Activated CD4-positive, alpha-beta T cell treated with anti-CD3 and anti-CD28 coated beads, Interleukin-2, amount 50 U/mL, for 24 hours (primary cell): ENCODE results near the gene OVAAL.
A peak's percentile ranks its signal among the peaks of the same experiment; 100 is the strongest.

Experiments
- DNase-seq, 2 donors: peaks; one replicate each; pipeline ENCODE4 v3.0.0-alpha.2; 2020; ENCODE audit warnings: low read depth in 1 of 2, low spot score in 1 of 2

OVAAL gene

DNA sequence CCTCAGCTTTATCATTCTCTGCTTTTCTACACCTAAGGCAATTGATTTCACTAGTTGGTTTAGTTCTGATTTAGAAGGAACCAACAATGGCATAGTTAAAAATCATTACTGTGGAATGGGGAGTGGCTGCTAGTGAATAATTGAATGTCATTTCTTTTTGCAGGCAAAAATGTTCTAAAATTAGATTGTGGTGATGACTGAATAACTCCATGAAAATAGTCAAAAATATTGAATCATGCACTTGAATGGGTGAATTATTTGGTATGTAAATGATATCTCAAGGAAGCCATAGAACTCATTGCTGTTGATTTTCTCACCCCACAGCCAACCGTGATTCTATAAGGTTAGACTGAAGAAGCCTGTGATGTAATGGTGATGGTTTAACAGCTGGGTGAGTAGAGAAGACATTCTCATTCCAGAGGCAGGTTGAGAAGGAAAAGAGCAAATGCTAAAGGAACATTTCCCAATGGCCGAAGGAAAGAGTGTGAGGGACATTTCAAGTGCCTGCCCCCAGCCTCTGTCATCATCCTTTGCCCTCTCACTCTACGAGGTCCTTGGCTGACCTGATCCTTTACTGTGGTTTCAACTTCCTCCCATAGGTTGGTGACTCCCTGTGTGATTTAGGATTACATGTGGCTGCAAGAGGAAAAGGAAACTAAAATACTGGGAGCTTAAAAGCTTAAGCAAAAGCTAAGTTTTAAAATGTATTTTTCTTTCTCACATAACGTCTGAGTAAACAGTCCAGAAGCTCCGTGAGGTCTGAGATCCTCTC, 12.5 kb downstream of the OVAAL start:
- no peak for DNase-seq

DNA sequence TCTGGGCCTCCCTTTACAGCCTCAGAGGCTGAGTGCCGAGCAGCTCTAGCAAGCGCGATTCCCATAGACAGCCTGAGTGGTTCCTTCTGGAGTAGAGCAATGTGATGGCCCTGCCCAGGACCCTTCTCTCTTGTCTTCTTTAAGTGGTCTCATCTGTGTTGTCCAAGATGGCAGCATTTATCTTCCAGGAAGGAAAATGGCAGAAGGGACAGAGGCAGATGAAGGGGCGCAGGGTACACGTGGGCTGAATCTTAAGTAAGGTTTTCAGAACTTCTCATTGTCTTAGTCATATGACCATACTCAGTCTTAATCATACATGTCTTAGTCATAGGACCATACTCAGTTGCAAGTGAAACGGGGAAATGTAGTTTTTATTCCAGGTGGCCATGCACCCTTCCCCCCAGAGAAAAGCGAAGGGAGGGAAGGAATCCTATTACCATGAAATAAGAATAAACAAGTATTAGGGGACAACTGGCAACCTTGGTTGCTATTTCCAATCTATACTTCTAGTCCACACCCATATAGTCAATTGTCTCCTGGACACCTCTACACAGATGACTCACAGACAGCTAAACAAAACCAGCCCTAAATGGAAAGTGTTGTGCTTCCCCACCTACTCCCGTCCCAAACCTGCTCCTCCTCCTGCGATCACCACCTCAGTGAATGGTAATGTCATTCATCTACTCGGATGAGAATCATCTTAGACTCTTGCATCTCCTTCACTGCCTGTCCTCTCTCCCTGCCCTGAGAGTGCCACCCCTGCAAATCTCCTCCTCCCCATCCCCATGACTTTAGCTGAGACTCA, 13.3 kb downstream of the OVAAL start:
- DNase-seq, result peak; percentile 11 to 60

DNA sequence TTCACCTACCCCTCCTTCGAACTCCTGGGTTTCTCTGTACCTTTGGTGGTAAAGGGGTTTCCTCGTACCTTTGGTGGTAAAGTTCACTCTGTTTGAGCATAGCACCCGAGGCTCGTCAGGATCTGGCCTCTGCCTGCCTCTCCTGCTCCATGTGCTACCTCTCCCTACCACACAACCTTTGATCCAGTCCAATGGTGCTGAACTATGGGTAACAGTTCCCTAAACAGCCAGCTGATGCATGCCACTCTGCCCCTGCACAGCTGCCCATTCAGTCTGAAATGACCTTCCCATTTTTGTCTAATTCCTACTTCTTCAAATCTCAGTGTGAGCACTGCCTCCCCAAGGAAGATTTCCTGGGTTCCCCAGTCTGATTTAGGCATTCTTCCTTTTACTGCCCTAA, 14.0 kb downstream of the OVAAL start:
- no peak for DNase-seq

DNA sequence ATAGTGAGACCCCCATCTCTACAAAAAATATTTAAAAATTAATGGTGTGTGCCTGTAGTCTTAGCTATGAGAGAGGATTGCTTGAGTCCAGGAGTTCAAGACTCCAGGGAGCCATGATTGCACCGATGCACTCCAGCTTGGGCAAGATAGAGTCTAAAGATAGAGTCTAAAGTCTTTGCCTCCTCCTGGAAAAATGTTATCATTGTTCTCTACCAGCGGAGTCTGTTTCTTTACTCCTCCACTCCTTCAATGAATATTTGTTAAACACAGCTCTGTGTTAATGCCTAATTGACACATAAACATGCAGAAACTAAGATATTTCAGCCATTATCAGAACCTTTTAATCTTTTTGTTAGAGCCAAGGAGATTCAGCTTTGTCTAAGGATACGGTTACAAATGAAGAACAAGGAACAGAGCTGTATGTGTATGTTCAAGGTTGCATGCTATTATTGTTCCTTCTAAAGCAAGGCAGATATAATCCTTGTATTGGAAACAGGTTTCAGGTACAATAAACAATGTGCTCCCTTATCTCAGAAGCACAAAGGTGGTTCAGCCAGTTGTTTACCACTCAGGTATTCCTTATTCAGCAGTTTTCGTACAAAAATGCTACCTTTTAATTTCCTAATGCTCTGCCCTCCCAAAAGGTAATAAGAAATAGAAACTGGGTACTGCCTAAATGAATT, 15.4 kb downstream of the OVAAL start:
- DNase-seq, result no peak

DNA sequence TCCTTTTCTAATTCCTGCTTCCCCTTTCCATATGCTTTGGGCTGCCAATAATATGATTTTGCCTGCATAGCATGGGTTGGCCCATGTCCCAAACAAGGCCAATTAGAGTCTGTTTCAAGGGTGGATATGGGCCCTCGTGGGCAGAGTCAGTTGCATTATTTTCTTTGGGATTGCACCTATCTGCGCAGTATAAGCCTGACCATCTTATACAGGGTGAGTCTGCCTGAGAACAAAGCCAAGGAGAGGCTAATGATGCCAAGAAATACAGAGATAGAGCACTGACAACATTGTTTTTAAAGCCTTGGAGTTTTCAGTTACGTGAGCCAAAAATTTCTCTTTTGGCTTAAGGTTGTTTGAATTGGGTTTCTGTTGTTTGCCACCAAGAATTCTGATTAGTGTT, 18.6 kb downstream of the OVAAL start:
- DNase-seq, result no peak

DNA sequence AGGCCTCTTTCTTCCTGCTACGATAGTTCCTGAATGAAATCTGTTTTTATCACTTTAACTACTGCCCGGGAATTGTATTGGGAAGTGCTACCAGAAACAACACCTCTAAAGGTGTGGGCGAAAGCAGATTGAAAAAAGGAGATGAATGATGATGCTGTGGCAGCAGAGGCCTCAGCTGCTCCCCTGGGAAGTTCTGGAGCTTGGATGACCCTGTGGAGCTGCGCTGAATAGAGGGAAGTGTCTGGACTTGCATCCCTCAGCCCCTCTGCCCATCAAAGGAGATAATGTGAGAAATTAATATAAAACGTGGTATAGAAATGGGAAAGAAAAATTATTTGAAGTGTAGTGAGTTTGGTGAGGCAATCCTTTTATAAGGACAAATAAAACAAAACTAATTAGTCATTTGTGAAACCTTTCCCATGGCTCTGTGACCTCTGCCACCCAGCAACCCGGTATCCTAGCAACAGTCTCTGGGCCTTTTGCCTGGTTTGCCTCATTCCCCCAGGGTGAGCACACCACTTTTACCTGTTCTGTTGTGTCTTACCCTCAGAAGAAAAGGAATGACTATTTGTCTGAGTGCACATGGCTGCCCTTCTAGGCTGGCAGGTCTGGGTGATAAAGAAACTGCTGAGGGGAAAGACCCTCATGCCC, 21.3 kb downstream of the OVAAL start:
- DNase-seq, result no peak

DNA sequence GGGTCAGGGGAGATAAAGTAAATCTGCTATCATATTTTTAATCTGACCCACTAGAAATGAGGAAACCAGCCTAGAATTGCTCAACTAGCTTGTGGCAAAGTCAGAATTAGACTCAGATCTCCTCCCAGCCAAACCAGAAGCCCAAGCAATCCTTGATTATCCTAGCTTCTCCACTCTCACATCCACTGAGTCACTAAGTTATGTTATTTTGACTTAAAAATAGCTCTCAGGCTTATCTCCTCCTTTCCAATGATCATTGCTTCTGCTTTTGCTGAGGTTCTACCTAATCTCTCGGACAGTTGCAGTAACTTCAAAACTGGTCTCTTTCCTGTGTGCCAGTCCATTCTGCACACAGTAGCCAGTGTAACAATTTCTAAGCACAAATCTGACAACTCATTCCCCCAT, 22.9 kb downstream of the OVAAL start:
- DNase-seq, result no peak

DNA sequence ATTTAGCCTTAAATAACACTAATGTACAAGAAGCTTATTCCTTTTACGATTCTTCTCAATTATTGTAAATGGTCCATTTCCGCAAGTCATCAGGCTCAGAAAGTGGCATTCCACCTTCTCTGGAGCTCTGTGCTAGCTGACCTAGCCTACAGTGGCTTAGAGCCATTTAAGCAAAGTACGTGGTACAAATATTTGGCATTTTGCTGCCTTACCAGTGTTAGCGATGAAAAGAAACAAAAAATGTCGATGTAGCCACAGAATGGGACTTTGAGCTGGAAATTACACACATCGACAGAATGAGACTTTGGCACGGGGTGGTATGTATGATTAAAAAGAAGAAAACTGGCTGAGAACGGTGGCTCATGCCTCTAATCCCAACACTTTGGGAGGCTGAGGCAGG, 26.1 kb downstream of the OVAAL start:
- no peak for DNase-seq

DNA sequence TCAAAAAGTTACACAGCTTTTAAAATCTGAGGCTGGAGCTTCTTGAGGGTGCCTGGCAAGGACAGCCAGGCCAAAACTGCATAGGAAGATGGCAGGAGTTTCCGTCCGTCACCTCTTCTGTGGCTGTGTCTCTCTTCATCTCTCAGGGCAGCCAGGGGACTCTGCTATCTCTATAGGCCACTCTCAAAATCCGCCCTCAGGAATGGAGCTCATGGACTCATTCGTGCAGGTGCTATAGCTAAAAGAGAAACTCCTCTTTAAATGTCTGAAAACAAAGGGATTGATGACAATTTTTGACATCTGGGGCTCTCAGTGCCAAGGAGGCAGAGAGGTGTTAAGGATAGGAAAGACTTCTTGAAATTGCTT, 27.2 kb downstream of the OVAAL start:
- DNase-seq, result no peak

DNA sequence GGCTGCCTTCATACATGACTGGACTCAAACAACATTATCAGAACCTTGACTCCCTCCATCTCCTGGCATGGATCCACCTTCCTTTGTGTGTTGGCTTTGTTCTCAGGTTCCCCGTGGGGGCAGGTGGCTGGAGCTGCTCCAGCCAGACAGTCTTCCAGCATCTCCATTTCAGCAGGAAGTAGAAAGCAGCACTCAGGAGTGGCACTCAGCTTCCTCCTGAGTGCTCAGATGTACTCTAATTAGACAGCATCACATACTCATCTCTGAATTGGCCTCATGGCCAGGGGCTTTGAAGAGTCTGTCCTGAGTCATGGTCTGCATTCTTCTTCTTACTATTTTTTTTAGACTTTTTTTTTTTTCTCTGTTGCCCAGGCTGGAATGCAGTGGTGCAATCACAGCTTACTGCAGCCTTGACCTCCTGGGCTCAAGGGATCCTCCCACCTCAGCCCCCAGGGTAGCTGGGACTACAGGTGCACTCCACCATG, 27.9 kb downstream of the OVAAL start:
- no peak for DNase-seq

DNA sequence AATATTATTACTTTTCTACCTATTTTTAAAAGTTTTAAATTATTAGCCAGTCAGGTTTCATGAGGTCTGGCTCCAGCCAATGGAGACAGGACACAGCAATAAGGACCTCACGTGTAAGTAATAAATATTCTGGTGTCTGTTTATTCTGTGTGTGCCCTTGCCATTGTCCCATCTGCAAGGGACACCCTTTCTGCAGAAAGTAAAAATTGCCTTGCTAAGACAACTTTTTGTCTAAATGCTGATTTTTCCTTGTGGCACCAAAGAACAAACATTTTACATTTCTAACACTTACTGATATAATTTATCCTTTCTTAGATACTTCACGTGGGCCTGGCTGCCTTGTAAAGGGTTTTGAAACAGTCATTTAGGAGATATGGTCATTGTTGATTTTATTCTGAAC, 29.4 kb downstream of the OVAAL start:
- no peak for DNase-seq

DNA sequence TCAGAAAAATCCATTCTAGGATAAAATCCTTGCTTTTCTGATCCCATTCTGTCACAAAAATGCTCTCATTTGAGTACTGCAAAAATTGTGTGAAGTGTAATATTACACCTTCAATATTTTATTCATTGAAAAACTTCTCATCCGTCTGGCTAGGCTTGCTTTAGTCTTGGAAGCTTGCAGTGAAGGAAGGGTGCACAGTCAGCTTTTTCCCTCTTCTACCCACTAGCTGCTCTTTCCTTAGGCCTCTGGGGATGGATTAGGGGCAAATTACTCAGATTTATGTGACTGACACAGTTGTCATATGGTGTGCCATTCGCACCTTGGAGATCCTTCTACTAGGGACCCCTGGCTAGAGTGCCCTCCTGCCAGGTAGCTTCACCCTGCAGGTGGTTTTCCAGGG, 32.1 kb downstream of the OVAAL start:
- no peak for DNase-seq

DNA sequence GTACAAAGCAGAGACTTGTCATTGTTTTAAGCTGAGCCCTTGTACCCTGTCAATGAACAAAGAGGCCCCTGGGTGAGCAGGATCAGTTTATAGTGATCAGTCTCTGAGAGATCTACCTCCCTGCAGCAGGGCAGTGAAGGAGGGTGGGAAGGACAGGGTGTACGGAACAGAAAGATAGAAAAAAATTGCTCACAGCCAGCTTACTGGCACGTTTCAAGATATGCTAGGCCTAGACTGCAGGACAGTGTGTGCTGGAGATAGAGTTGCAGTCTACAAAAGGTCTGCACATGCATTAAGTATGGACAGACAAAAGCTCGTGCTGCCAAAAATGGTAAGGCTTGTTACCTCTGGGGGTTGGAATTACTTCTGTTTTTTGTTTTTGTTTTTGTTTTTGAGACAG, 34.6 kb downstream of the OVAAL start:
- no peak for DNase-seq

DNA sequence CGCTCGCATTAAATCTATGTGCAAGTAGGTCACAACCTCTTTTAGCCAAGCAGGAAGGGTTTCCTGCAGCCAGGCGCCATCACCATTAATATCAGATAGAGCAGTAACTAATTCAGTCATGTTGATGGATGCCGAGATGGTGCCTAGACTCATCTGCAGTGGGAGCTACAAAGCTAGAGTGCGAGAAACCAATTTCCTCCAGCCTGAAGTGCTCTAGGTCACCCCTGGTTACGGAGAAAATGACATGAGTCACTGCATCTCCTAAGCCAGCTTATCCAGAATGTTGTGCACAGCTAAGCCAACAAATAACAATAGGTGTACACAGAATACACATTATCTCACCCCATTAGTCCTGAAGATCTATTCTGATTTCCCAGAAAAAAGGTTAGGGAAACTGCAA, 36.0 kb downstream of the OVAAL start:
- DNase-seq, result no peak

DNA sequence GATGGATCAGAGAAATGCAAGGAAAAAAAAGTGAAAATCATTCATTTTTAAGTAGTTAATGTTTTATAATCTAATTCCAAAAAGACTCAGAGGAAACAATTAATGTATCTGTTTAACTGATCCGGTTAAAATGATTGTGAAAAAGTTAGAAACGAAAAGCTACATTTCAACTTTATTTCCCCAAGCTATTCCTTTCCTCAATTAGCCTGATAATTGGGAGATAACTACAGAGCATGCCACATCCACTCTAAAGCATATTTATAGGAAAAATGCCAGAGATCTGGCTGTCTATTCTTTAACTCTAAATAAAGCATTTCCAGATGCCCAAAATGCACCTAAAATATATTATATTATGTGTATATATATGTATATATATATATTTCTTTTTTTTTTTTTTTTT, 37.2 kb downstream of the OVAAL start:
- DNase-seq, result no peak

DNA sequence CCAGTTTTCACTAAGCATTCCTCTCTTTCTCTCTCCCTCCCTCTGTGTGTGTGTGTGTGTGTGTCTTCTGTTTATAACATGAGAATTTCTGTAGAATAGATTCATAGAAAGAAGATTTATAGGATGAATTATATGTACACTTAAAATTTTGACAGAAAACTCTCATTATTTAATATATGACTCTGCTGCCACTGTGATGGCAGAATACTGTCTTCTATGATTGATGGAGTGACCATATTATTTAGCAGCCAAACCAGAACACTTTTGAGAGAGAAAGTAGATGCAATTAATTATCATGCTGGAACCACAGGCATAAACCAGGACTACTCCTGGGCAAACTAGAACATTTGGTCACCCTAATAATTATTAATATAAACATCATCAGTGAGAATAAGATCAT, 38.8 kb downstream of the OVAAL start:
- no peak for DNase-seq

DNA sequence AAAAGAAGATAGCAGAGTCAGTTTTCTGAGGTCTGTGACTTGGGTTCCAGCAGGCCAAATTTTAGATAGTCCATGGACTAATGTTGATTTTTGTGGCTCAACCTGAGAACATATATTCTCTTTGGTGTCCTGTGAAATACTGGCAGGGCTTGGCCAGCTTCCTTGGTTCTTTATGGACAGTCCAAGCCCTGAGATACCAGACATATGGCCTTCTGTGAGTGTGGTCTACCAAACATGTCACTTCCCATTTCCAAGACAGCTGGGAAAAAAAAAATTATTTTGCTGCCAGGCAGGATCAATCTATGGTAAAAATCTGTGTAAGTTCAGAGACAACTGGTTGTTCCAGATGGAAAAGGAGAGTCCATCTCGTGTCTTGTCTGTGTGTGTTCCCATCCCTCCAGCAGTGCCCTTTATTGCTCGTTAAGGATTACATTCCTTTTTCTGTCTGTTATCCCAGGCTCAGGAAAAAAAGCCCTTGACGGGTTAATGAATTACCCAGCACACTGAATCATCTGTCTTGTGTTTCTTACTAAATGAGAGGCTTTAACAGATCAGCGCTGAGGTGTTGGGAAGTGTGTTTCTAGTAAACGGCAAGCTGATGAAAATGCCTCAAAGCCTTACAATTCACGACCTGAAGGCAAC, 39.7 kb downstream of the OVAAL start:
- no peak for DNase-seq

DNA sequence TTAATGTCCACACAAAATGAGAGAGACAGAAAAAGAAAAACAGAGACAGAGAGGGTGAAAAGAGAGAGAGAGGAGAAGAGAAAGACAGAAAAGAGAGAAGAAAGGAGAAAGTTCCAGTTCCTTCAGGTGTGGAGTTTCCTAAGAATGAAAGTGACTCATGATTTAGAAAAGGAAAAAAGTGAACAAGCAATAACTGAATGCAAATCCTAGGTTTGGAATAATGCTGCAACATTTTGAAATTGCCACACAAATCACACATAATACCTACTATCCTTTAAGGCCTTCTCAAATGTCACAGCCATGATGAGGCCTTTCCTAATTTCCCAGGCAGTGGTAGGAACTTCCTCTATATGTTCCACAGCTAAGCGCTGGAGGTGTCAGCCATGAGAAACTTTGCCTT, 41.6 kb downstream of the OVAAL start:
- no peak for DNase-seq

DNA sequence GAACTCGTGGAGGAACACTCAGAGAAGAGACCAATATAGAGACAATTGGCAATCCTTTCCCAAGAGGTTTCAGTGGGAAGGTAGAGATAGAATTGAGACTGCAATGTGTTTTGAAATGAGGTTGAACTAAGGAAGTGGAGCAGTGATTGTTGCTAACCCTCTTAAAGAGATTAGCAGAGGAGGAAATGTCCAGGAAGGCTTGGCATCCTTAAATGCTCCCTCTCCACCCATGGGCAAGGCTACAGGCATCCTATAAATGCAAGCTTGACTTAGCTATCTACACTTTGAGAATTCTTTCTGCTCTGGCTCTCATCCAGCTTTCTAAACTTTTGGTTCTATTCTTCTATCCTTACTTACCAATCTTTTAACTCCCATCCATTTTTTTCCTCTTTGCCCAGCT, 42.7 kb downstream of the OVAAL start:
- DNase-seq, result no peak

DNA sequence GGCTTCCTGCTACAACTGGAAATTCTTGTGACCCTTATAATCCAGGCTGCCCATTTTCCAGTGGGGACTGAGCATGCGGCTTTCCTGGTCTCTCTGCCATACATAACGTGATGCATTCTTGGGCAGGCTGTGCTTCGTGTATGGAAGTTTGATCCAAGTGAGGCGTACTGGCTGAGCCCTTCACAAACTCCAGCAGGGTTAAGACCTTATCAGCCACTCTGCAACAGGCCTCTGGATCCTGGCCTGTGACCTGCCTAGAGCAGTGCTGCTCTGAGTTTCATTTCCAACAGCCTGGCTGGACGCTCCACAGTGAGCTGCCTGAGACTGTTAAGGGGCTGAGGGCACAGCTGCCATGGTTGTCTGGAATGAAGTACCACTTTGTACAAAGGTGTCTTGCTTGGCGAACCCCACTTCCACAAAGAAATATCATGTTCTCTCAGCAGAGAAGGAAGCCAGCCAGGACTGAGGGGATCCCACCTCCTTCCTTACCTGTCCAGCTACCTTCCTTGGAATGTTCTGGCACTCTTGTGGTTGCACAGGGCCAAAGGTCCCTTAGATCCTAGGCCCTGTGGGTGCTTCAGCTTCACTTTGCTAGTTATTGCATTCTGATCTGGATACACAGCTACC, 44.6 kb downstream of the OVAAL start:
- DNase-seq, result no peak

DNA sequence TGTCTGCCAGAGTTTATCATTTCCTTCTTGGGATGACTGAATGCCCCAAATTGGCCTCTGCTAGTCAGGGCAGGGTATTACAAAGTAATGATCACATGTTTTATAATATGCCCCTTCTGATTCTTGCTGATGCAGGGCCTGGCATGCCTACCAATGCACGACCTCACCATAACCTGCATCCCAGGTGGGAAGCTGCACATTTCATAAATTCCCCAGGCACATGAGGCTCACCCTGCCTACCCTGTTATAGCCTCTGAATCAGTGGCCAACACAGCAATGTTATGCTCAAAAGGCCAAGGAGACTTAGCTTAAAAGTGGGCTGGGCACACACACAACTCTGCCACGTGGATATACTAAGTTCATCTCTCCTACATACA, 45.1 kb downstream of the OVAAL start:
- no peak for DNase-seq
